Mucosa of descending colon (tissue), 3 donors: ENCODE results near the gene SEH1L. TPM values are rescaled to one million over a fixed set of nuclear protein-coding genes. Genes with fewer than 3 reads are reported as not detected.

Experiments used
- ATAC-seq: fragments of 200-7000 bp; cut with Tn5 transposase; one replicate; pipeline ENCODE4 v1.9.1; 2020; ENCODE audit warnings: mild to moderate bottlenecking, moderate library complexity
- DNase-seq, 3 donors: peaks; one replicate each; pipeline ENCODE4 v3.0.0-alpha.2; 2020
- H3K36me3 ChIP-seq: fragments of 200-600 bp; one replicate; pipeline ENCODE4 v1.8.0; 2021; ENCODE audit warnings: low read depth, mild to moderate bottlenecking
- H3K4me1 ChIP-seq: fragments of 200-600 bp; one replicate; pipeline ENCODE4 v1.8.0; 2021; ENCODE audit warnings: low read depth, mild to moderate bottlenecking
- H3K4me3 ChIP-seq: fragments of 200-600 bp; one replicate; pipeline ENCODE4 v1.8.0; 2021; ENCODE audit warnings: mild to moderate bottlenecking
- H3K9me3 ChIP-seq: fragments of 200-600 bp; one replicate; pipeline ENCODE4 v1.8.0; 2021; ENCODE audit warnings: mild to moderate bottlenecking
- CTCF ChIP-seq: fragments of 200-600 bp; IDR thresholded peaks from one replicate; pipeline ENCODE4 v1.8.0; 2022; ENCODE audit warnings: antibody characterized with exemption, mild to moderate bottlenecking
- intact Hi-C, 2 donors: fragments of 100-400 bp; cut with DNase I in 1 of 2; cut with micrococcal nuclease in 1 of 2; formaldehyde crosslinking; loops; one replicate each; pipeline versions ENCODE4 v1.11.0 to v1.11.1; 2022; cut with DNase I, micrococcal nuclease
- total RNA-seq, 3 donors: library from RNA; stranded (reverse); fragmentation: NEBNext Ultra II Directional in 2 of 3; extraction: Animal tissue kit (Norgen Biotek cat#: 25700) in 2 of 3; gene quantifications; one replicate each; pipeline versions ENCODE4 v1.2.1 to v1.2.4, GENCODE V29; 2021 to 2023
- donor health status: DM: no; HTN: no; CAD: no; lungs with moderate emphysema.
- donor health status: DM: no; HTN: no; CAD: no.
- donor health status: DM: no; HTN: yes; CAD: no.

The SEH1L gene
- total RNA-seq, 3 donors from 2014 or later: 33.7 to 36.7 (median 34.3) TPM

- no peak for ATAC-seq
- no peaks in the 10 kb centered on the region for H3K9me3 ChIP-seq
- DNase-seq: no peak
- H3K4me1 ChIP-seq: no peaks in the 10 kb centered on the region
- no peaks in the 10 kb centered on the region for H3K36me3 ChIP-seq
- no peak overlapping the region for H3K4me3 ChIP-seq
- intact Hi-C loops: no loop called here
- no peak for TF ChIP-seq CTCF
Observed at GRCh38 chr18:12908706-12909105, 39.1 kb upstream of the SEH1L start.

DNA sequence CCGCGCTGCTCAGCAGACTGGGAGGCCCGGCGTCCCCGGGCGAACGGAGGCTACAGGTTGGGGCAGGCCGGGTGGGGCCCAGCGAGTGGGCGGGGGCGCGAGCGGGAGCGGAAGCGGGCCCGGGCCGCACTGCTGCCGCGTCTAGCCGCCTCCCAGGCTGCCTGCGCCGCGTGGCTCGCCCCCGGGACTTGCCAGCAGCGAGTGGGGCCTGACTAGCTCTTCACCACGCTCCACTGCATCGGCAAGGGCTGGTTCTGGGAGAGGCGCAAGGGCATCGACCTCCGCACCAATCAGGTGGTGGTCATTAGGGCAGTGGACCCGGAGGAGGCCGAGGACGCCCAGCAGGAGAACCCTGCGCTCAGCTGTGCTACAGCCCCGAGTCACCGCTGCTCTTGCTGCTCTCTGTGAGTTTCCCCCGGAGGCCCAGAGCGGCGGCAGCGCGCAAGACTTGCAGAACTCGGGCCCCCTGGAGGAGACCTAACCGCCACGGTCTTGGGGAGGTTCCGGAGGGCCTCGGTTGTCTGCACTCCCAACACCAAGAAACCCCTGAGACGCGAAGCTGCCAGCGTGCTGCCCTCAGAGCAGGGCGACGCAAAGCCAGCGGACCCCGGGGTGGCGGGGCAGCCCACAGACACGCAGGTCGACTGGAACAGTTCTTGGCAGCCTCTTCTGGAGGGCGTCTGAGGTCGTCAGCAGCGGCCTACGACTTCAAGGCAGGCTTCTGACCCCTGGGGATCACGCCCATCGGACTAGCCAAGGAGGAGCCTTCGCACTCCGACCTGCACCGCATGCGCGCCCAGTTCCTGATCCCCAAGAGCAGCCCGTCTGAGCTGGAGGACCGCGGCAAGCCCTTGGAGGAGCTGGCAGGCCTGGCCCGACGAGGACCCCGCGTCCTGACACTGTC lies 36.5 kb upstream of the SEH1L start:
- TF ChIP-seq CTCF: no peak
- Histone ChIP-seq H3K36me3 (no peaks in the 10 kb centered on the region), H3K4me3 (no peak overlapping the region), H3K4me1 (no peaks in the 10 kb centered on the region), H3K9me3 (no peaks in the 10 kb centered on the region)
- peak in 2 of 3 donors; percentile 44 to 58 for DNase-seq
- intact Hi-C loops: no loop called here
- peak; percentile 75 for ATAC-seq

DNA sequence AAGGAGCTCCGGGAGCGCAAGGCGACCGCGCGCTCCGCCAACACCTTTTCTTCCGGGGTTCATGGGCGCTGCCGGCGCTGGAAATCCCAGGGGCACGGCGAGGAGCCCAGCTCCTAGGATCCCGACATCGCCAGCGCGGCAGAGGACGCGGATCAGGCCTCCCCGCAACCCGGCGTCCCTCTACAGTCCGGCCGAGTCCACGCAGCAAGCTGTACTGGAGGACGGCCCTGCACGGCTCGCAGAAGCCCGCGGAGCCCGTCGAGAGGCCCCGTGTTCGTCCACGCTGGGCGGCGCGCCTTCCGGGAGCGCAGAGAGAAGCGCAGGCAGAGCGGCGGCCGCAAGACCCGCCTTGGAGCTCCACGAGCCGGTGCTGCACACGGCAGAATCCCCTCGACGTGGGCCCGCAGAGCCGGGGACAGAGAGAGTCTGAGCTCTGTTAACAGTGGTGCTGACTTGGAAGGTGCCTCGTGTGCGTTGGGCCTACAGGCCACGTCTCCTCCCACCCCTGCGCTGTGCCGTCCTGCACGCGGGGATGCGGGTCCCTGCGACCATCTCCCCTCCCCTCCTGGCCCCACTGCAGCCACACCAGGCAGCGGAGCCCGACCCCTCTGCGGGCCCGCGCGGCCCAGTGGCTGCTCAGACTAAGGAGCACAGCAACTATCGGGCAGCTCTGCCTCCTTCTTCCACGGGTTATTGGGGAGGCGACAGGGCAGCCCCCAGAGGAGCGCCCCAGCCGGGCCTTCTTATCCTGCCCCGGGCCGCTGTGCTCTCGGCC lies 35.7 kb upstream of the SEH1L start:
- TF ChIP-seq CTCF: no peak
- Histone ChIP-seq H3K36me3 (no peaks in the 10 kb centered on the region), H3K4me3 (no peak overlapping the region), H3K4me1 (no peaks in the 10 kb centered on the region), H3K9me3 (no peaks in the 10 kb centered on the region)
- no peak for DNase-seq
- ATAC-seq: peak; percentile 38
- intact Hi-C loops: no loop called here

DNA sequence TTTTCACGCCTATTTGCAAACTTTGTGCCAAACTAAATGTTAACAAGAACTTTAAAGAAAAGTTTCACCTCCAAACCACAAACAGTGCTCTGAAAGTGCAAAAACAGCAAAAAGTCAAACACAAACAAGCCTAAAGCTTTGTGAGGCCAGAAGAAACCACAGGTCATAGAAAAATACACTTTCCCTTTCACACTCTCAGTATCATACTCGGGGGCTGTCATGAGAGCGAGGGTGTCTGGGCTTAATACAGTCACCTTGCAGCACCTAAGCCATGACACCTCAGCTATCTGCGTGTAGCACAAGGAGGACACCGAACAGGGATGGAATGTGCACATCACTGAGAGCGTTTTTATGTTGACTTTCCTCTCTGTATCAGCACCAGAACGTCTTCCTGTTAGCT lies 26.6 kb upstream of the SEH1L start:
- no peak for TF ChIP-seq CTCF
- intact Hi-C loops: no loop called here
- H3K36me3 ChIP-seq: no peaks in the 10 kb centered on the region
- no peaks in the 10 kb centered on the region for H3K4me1 ChIP-seq
- DNase-seq (no peak), ATAC-seq (peak; percentile 32)
- H3K4me3 ChIP-seq: no peak overlapping the region
- no peaks in the 10 kb centered on the region for H3K9me3 ChIP-seq

DNA sequence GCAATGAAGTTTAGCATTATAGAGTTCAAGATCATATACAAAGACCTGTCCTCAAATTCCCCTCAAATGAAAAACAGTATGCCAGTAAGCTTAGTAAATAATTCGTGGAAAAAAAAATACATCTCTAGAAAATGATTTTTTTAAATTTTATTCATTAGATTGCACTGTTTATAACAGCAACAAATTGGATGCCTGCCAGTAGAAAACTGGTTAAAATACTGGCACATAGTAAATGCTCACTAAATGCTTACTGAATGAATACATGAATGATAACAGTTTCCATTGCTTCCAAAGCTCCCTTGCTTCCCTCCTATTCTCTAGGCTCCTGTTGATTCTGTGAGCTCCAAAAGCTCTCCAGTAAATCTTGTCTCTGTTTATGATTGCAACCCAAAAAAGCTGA lies 25.5 kb upstream of the SEH1L start:
- ATAC-seq: no peak

More for the DNA sequence above, 25.5 kb upstream of the SEH1L start:
- Histone ChIP-seq H3K9me3 (no peaks in the 10 kb centered on the region), H3K4me1 (no peaks in the 10 kb centered on the region), H3K4me3 (no peak overlapping the region), H3K36me3 (no peaks in the 10 kb centered on the region)
- intact Hi-C loops: no loop called here
- no peak for TF ChIP-seq CTCF
- DNase-seq: no peak
